Heart left ventricle (tissue), 13 donors: ENCODE data around the gene NDUFS8.

Source experiments
- POLR2A ChIP-seq, 2 donors: fragments of 450-650 bp; IDR thresholded peaks; one replicate each; pipeline ENCODE4 v1.6.1; 2017; ENCODE audit warnings: antibody characterized with exemption in 2 of 2, mild to moderate bottlenecking in 2 of 2, moderate library complexity in 2 of 2
- TF ChIP-seq, protein P1 (sequence below), 12 donors: fragments of 200-600 bp; sonication (generic) in 4 of 12; IDR thresholded peaks; one replicate each; pipeline versions ENCODE4 v1.5.0 to v1.8.0; 2018 to 2022; ENCODE audit warnings: antibody characterized with exemption in 12 of 12, mild to moderate bottlenecking in 5 of 12
- donor health status: ischemic (EF 13 %, LVEDD 7.1; RV severe dilation, severe dysfunction).
- donor health status: DM: no; HTN: yes; CAD: no.
- donor health status: DM: no; HTN: no; CAD: no.
- donor health status: ischemic (EF 25% LVEDD 6.9; RV normal size, moderate dysfunction).
- donor health status: ischemic (EF 25% LVEDD 5.7; RV mildly dilated, moderate dysfunction).
- donor health status: ischemic (EF 35%, LVEDD 5.7; RV mildly dilated, moderate dysfunction).
- donor health status: nonischemic (EF 11% LVEDD 7.7; RV severe dilation, severe dysfunction).
- donor health status: DM: yes; HTN: yes; CAD: no.
- donor health status: PGD.
- donor health status: ischemic (EF 29% LVEDD 5.4; RV normal size, mild dysfunction).
- donor health status: nonischemic (EF 23%, LVEDD 6.1; RV moderate dilation, normal function).

DNA sequence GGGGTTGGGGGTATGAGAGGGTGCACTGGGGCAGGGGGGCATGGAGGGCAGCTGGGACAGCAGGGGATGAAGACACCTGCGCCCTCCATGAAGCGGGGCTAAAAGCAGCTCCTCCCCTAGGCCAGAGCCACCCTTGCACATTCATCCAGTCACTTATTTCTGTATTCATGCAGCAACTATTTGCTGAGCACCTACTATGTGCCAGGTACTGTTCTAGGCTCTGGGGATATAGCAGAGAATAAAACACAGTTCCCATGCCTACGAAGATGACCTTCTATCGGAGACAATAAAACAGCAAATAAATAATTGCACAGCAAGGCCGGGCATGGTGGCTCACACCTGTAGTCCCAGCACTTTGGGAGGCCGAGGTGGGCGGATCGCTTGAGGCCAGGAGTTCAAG is 15.0 kb upstream of the NDUFS8 start:
- TF ChIP-seq, protein P1, sequence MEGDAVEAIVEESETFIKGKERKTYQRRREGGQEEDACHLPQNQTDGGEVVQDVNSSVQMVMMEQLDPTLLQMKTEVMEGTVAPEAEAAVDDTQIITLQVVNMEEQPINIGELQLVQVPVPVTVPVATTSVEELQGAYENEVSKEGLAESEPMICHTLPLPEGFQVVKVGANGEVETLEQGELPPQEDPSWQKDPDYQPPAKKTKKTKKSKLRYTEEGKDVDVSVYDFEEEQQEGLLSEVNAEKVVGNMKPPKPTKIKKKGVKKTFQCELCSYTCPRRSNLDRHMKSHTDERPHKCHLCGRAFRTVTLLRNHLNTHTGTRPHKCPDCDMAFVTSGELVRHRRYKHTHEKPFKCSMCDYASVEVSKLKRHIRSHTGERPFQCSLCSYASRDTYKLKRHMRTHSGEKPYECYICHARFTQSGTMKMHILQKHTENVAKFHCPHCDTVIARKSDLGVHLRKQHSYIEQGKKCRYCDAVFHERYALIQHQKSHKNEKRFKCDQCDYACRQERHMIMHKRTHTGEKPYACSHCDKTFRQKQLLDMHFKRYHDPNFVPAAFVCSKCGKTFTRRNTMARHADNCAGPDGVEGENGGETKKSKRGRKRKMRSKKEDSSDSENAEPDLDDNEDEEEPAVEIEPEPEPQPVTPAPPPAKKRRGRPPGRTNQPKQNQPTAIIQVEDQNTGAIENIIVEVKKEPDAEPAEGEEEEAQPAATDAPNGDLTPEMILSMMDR (IDR thresholded peaks at IDR 0.05): no peak
- no peak for TF ChIP-seq POLR2A (IDR thresholded peaks at IDR 0.05)
